ENCODE data around the gene PCDHGC3. TPM values are rescaled to one million over a fixed set of nuclear protein-coding genes. Genes with fewer than 3 reads are reported as not detected.

Gene PCDHGC3
- total RNA-seq, 1 donor: 59.4 TPM

DNA sequence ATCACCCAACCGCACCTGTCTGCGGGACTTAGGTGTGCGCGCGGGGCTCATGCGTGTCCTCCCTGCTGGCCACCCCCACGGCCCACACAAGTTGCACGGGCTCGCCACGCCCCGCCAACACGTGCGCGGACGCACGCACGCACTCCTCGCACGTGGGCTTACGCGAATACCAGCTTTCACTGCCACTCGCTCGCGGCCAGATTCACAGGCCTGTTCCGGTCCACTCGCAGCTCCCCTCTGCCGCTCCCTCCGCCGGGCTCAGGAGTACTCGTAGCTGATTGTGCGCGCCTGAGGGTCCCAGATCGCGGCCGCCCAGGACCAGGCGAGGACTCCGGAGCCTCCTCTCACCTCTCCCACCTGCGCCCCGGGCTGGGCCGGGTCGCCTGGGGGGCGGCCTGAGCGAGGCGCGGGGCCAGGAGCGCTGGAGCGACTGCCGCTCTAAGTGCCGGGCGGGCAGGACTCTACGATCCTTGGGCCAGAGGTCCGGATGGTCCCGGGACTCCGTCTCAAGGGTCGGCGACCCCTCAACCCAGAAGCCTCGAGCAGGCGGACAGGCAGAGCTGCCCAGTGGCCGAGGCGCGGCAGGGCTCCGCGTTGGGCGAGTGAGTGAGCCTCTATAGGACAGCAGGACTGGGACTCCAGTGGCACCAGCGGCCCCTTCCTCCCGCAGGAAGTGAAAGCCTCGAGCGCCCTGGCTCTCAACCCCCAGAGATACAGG is 16.6 kb downstream of the PCDHGC3 start:
- Histone ChIP-seq H3K79me2 (ENCODE audit: insufficient read depth, low read length) (peaks cover 69% of the 10 kb centered on the region), H3K4me2 (ENCODE audit: insufficient read depth, low read length) (no peak overlapping the region), H3K9me3 (ENCODE audit: low read depth, low read length) (no peaks in the 10 kb centered on the region), H3K36me3 (ENCODE audit: insufficient read depth, low read length) (peaks cover 21% of the 10 kb centered on the region), H3K4me1 (ENCODE audit: insufficient read depth, low read length) (peaks cover 44% of the 10 kb centered on the region), H3K27ac (ENCODE audit: low read depth, low read length) (no peak overlapping the region), H3K27me3 (ENCODE audit: insufficient read depth, low read length) (no peaks in the 10 kb centered on the region), H4K20me1 (ENCODE audit: insufficient read depth, low read length) (peaks cover 35% of the 10 kb centered on the region), H2AFZ (ENCODE audit: low read length) (no peak overlapping the region), H3K4me3 (ENCODE audit: insufficient read depth, low read length) (no peak overlapping the region)
- TF ChIP-seq, protein P1, sequence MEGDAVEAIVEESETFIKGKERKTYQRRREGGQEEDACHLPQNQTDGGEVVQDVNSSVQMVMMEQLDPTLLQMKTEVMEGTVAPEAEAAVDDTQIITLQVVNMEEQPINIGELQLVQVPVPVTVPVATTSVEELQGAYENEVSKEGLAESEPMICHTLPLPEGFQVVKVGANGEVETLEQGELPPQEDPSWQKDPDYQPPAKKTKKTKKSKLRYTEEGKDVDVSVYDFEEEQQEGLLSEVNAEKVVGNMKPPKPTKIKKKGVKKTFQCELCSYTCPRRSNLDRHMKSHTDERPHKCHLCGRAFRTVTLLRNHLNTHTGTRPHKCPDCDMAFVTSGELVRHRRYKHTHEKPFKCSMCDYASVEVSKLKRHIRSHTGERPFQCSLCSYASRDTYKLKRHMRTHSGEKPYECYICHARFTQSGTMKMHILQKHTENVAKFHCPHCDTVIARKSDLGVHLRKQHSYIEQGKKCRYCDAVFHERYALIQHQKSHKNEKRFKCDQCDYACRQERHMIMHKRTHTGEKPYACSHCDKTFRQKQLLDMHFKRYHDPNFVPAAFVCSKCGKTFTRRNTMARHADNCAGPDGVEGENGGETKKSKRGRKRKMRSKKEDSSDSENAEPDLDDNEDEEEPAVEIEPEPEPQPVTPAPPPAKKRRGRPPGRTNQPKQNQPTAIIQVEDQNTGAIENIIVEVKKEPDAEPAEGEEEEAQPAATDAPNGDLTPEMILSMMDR (IDR thresholded peaks at IDR 0.05; ENCODE audit: extremely low read depth, low read depth, low read length): no peak
- DNase-seq (ENCODE audit: insufficient read length, low spot score, missing footprints): no peak

DNA sequence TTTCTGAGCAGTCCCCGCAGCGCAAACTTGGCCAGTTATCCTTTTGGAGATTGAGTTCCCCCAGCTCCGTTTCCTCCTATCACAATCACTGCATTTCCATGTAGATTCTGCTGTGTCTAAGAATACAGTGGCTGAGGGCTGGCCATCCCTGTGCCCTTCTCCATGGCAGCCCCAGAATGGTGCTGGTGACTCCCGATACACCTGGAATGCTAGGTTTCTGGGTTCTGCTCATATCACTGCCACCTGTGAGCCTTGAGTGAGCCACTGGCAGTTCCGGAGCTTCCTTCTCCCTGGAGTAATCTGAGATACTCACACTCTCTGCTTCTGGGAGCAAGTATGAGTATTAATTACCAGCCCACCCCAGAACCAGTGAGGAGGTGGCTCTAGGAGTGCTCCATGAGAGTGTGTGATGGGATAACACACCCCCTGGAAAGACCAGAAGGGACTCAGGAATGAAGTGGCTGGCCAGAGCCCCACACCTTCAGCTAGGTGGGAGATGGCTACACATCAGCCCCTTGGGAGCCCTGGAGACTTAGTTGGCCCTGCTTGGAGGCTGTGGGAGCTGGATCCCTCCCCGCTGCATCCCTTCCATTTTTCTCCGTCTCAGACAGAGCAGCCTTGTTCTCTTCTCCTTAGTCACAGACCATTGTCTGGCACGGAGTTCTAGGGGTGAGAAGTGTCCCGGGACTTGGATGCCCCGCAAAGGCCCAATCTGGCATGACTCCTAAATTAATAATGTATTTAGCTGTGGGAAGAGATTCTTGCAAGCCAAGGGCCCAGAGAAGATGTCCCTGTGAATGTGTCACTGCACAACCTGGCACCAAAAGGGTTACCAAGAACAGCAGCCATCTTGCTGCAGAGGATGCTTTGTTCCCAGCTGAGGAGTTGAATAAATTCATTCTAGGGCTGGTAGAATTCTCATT is 18.0 kb downstream of the PCDHGC3 start:
- H3K4me1 ChIP-seq (ENCODE audit: insufficient read depth, low read length): peaks cover 32% of the 10 kb centered on the region
- TF ChIP-seq, protein P1 (IDR thresholded peaks at IDR 0.05; ENCODE audit: extremely low read depth, low read depth, low read length): peak; percentile 13
- DNase-seq (ENCODE audit: insufficient read length, low spot score, missing footprints): peak; percentile 96
- peaks cover 21% of the 10 kb centered on the region for H3K36me3 ChIP-seq (ENCODE audit: insufficient read depth, low read length)
- H3K27me3 ChIP-seq (ENCODE audit: insufficient read depth, low read length): no peaks in the 10 kb centered on the region
- no peak overlapping the region for H2AFZ ChIP-seq (ENCODE audit: low read length)
- H3K4me3 ChIP-seq (ENCODE audit: insufficient read depth, low read length): no peak overlapping the region
- H3K4me2 ChIP-seq (ENCODE audit: insufficient read depth, low read length): peak overlapping the region; percentile 45
- H4K20me1 ChIP-seq (ENCODE audit: insufficient read depth, low read length): peaks cover 24% of the 10 kb centered on the region
- no peaks in the 10 kb centered on the region for H3K9me3 ChIP-seq (ENCODE audit: low read depth, low read length)
- H3K27ac ChIP-seq (ENCODE audit: low read depth, low read length): peak overlapping the region; percentile 49
- peaks cover 60% of the 10 kb centered on the region for H3K79me2 ChIP-seq (ENCODE audit: insufficient read depth, low read length)

DNA sequence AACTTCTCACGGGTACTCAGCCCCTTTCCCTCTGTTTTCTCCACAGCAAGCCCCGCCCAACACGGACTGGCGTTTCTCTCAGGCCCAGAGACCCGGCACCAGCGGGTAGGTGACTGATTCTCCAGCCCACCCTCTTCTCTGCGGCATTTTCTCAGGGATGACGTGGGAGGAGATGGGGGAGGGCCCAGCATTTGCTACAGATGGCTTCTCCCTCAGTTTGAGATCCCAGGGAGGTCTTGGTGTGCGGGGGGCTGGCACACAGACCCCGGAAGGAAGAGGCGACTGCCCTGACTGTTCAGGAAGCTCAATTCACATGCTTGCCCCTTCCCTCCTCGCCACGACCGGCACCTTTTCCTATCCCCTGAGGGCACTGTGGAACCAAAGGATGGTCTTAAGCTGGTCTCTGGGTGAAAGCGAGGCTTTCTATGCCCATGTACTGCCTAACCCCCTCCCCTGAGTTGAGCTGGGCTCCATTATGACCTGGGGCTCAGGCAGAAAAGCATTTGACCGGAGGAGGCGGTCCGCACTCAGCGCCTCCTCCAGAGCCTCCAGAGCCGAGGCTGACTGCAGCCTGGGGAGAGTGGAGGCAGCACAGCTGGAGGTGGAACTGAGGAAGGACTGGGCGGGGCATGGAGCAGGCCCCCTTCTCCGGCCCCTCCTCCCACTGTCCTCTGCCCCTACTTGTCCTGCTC is 19.1 kb downstream of the PCDHGC3 start:
- peak; percentile 80 for DNase-seq (ENCODE audit: insufficient read length, low spot score, missing footprints)
- Histone ChIP-seq H4K20me1 (ENCODE audit: insufficient read depth, low read length) (peaks cover 16% of the 10 kb centered on the region), H3K27me3 (ENCODE audit: insufficient read depth, low read length) (no peaks in the 10 kb centered on the region), H3K4me2 (ENCODE audit: insufficient read depth, low read length) (no peak overlapping the region), H3K9me3 (ENCODE audit: low read depth, low read length) (no peaks in the 10 kb centered on the region), H3K4me3 (ENCODE audit: insufficient read depth, low read length) (no peak overlapping the region), H3K4me1 (ENCODE audit: insufficient read depth, low read length) (peaks cover 21% of the 10 kb centered on the region), H2AFZ (ENCODE audit: low read length) (no peak overlapping the region), H3K27ac (ENCODE audit: low read depth, low read length) (no peak overlapping the region), H3K36me3 (ENCODE audit: insufficient read depth, low read length) (peaks cover 19% of the 10 kb centered on the region), H3K79me2 (ENCODE audit: insufficient read depth, low read length) (peaks cover 57% of the 10 kb centered on the region)
- TF ChIP-seq, protein P1 (IDR thresholded peaks at IDR 0.05; ENCODE audit: extremely low read depth, low read depth, low read length): no peak

Measured in osteoblast (primary cell).